H9 (cell line): ENCODE data around the gene NFASC. TPM values are rescaled to one million over a fixed set of nuclear protein-coding genes. Genes with fewer than 3 reads are reported as not detected.

Experiments used
- DNase-seq: peaks from one replicate; pipeline ENCODE4 v3.0.0-alpha.2; 2017
- H2AFZ ChIP-seq: one replicate; pipeline ENCODE4 v1.6.1; 2013; ENCODE audit warnings: mild to moderate bottlenecking, low read length, control low read depth, moderate library complexity
- H2AK5ac ChIP-seq: 2 replicates; pipeline ENCODE4 v1.6.1; 2013; ENCODE audit warnings: low read length, control low read depth, mixed read lengths; ENCODE audit not compliant: insufficient read length
- H2BK120ac ChIP-seq: one replicate; pipeline ENCODE4 v1.6.1; 2013; ENCODE audit warnings: low read depth, mild to moderate bottlenecking, low read length, control low read depth, inconsistent platforms; ENCODE audit not compliant: poor library complexity, severe bottlenecking
- H2BK12ac ChIP-seq: 2 replicates; pipeline ENCODE4 v1.6.1; 2013; ENCODE audit warnings: low read length, control low read depth, mixed read lengths, low read depth; ENCODE audit not compliant: insufficient read length
- H2BK15ac ChIP-seq: 2 replicates; pipeline ENCODE4 v1.6.1; 2013; ENCODE audit warnings: low read depth, low read length, control low read depth
- H2BK20ac ChIP-seq: one replicate; pipeline ENCODE4 v1.6.1; 2013; ENCODE audit warnings: low read depth, mild to moderate bottlenecking, low read length, control low read depth, inconsistent platforms; ENCODE audit not compliant: poor library complexity, severe bottlenecking
- H2BK5ac ChIP-seq: 2 replicates; pipeline ENCODE4 v1.6.1; 2013; ENCODE audit warnings: low read length, control low read depth, mixed read lengths; ENCODE audit not compliant: insufficient read length
- H3K14ac ChIP-seq: 2 replicates; pipeline ENCODE4 v1.6.1; 2013; ENCODE audit warnings: low read length, control low read depth; ENCODE audit not compliant: insufficient read depth
- H3K18ac ChIP-seq: 2 replicates; pipeline ENCODE4 v1.6.1; 2013; ENCODE audit warnings: low read depth, mild to moderate bottlenecking, mixed read lengths, low read length, control low read depth; ENCODE audit not compliant: insufficient read length
- H3K23ac ChIP-seq: 2 replicates; pipeline ENCODE4 v1.6.1; 2013; ENCODE audit warnings: low read length, control low read depth, mixed read lengths, low read depth; ENCODE audit not compliant: insufficient read length
- H3K23me2 ChIP-seq: 2 replicates; pipeline ENCODE4 v1.6.1; 2013; ENCODE audit warnings: low read depth, mild to moderate bottlenecking, mixed read lengths, low read length, control low read depth; ENCODE audit not compliant: insufficient read length, poor library complexity, severe bottlenecking
- H3K27ac ChIP-seq: 2 replicates; pipeline ENCODE4 v1.5.1; 2013; ENCODE audit warnings: low read length, control low read depth, mixed read lengths, low read depth; ENCODE audit not compliant: insufficient read length
- H3K27me3 ChIP-seq: 2 replicates; pipeline ENCODE4 v1.6.1; 2013; ENCODE audit warnings: low read length, control low read depth, inconsistent platforms; ENCODE audit not compliant: insufficient read depth
- H3K4ac ChIP-seq: 2 replicates; pipeline ENCODE4 v1.6.1; 2013; ENCODE audit warnings: low read depth, mild to moderate bottlenecking, control low read depth, inconsistent platforms, low read length, moderate library complexity
- H3K4me1 ChIP-seq: 2 replicates; pipeline ENCODE4 v1.6.1; 2013; ENCODE audit warnings: low read length, control low read depth, inconsistent platforms; ENCODE audit not compliant: insufficient read depth
- H3K4me2 ChIP-seq: 2 replicates; pipeline ENCODE4 v1.6.1; 2013; ENCODE audit warnings: low read length, control low read depth, mixed read lengths; ENCODE audit not compliant: insufficient read length, insufficient read depth
- H3K56ac ChIP-seq: 2 replicates; pipeline ENCODE4 v1.6.1; 2013; ENCODE audit warnings: low read depth, mild to moderate bottlenecking, mixed read lengths, low read length, control low read depth; ENCODE audit not compliant: insufficient read length
- H3K79me1 ChIP-seq: 2 replicates; pipeline ENCODE4 v1.6.1; 2013; ENCODE audit warnings: low read depth, mild to moderate bottlenecking, moderate library complexity, low read length, control low read depth, inconsistent platforms; ENCODE audit not compliant: insufficient read depth, poor library complexity, severe bottlenecking
- H3K79me2 ChIP-seq: 2 replicates; pipeline ENCODE4 v1.6.1; 2013; ENCODE audit warnings: low read length, control low read depth, inconsistent platforms; ENCODE audit not compliant: insufficient read depth
- H3K9ac ChIP-seq: 2 replicates; pipeline ENCODE4 v1.6.1; 2013; ENCODE audit warnings: low read length, control low read depth, mixed read lengths; ENCODE audit not compliant: insufficient read length; ENCODE audit errors: extremely low read depth
- H3K9me3 ChIP-seq: one replicate; pipeline ENCODE4 v1.6.1; 2013; ENCODE audit warnings: low read depth, low read length, inconsistent platforms; ENCODE audit not compliant: control insufficient read depth
- H3T11ph ChIP-seq: one replicate; pipeline ENCODE4 v1.6.1; 2013; ENCODE audit warnings: mild to moderate bottlenecking, low read length, control low read depth, inconsistent platforms
- H4K20me1 ChIP-seq: one replicate; pipeline ENCODE4 v1.6.1; 2013; ENCODE audit not compliant: control insufficient read depth, insufficient read length, insufficient read depth
- H4K5ac ChIP-seq: 2 replicates; pipeline ENCODE4 v1.6.1; 2013; ENCODE audit warnings: low read depth, mild to moderate bottlenecking, mixed read lengths, low read length, control low read depth; ENCODE audit not compliant: insufficient read length
- H4K8ac ChIP-seq: replicated peaks from 2 replicates; pipeline ENCODE4 v1.6.1; 2013; ENCODE audit warnings: low read length, control low read depth, mixed read lengths, low read depth; ENCODE audit not compliant: insufficient read length
- H4K91ac ChIP-seq: 2 replicates; pipeline ENCODE4 v1.6.1; 2013; ENCODE audit warnings: low read depth, mild to moderate bottlenecking, moderate library complexity, mixed read lengths, low read length, control low read depth; ENCODE audit not compliant: insufficient read length
- H3K27ac Mint-ChIP-seq, 3 experiments: 2 replicates in 2 of 3; 3 replicates in 1 of 3; pipeline ENCODE4 v1.8.0; 2020 to 2021; ENCODE audit warnings: mixed read lengths in 3 of 3, mild to moderate bottlenecking in 1 of 3, moderate library complexity in 1 of 3
- H3K27me3 Mint-ChIP-seq: 2 replicates; pipeline ENCODE4 v1.8.0; 2021; ENCODE audit warnings: low read depth, mild to moderate bottlenecking, moderate library complexity, mixed read lengths
- H3K36me3 Mint-ChIP-seq, 3 experiments: 2 replicates in 2 of 3; 3 replicates in 1 of 3; pipeline ENCODE4 v1.8.0; 2020 to 2021; ENCODE audit warnings: low read depth in 3 of 3, mixed read lengths in 3 of 3; ENCODE audit not compliant: insufficient read depth in 1 of 3
- H3K4me1 Mint-ChIP-seq, 2 experiments: 2 replicates each; pipeline ENCODE4 v1.8.0; 2020; ENCODE audit warnings: mixed read lengths in 2 of 2
- H3K4me3 Mint-ChIP-seq, 2 experiments: 2 replicates in 1 of 2; 3 replicates in 1 of 2; pipeline ENCODE4 v1.8.0; 2020 to 2021; ENCODE audit warnings: mild to moderate bottlenecking in 2 of 2, mixed read lengths in 2 of 2, moderate library complexity in 1 of 2
- H3K9me3 Mint-ChIP-seq, 2 experiments: 2 replicates in 1 of 2; 3 replicates in 1 of 2; pipeline ENCODE4 v1.8.0; 2020; ENCODE audit warnings: mild to moderate bottlenecking in 2 of 2, mixed read lengths in 2 of 2, moderate library complexity in 1 of 2
- CTCF ChIP-seq: fragments of 200-600 bp; sonication (generic); conservative IDR thresholded peaks from 3 replicates; pipeline ENCODE4 v1.8.0; 2021; ENCODE audit warnings: antibody characterized with exemption, mild to moderate bottlenecking
- WGBS: extraction: QIAGEN DNeasy Blood & Tissue Kit; methylation state at CpG from one replicate; pipeline ENCODE4 v1.1.7; 2013; ENCODE audit warnings: missing lambda C conversion rate, low lambda C conversion rate, mixed read lengths; ENCODE audit not compliant: insufficient read length; ENCODE audit errors: extremely low coverage; 5-methylcytosine and 5-hydroxymethylcytosine counted together
- total RNA-seq: library from RNA; stranded (reverse); gene quantifications from 2 replicates; pipeline ENCODE4 v1.2.1, GENCODE V29; 2021

NFASC gene
- total RNA-seq, 1 experiment from 2014 or later = 5.0 TPM

- H4K5ac ChIP-seq = no peak overlapping the region
- H3K27ac ChIP-seq = no peak overlapping the region
- H3K9me3 ChIP-seq = no peaks in the 10 kb centered on the region
- no peak overlapping the region for H2BK20ac ChIP-seq
- no peaks in the 10 kb centered on the region for H3K79me1 ChIP-seq
- no peak overlapping the region for H2BK12ac ChIP-seq
- Mint-ChIP-seq H3K4me1 (peaks cover 60 to 63% of the 10 kb centered on the region in 2 experiments), H3K9me3 (peaks cover 4 to 8% of the 10 kb centered on the region in 2 experiments; a peak in 4 of 5 replicates), H3K36me3 (peaks cover 0 to 10% (median 2%) of the 10 kb centered on the region in 3 experiments; a peak in 5 of 7 replicates), H3K27ac (no peak overlapping the region; a peak in 2 of 7 replicates), H3K4me3 (no peak overlapping the region), H3K27me3 (no peaks in the 10 kb centered on the region)
- H3K56ac ChIP-seq = no peak overlapping the region
- no peak overlapping the region for H3K23ac ChIP-seq
- H3K4ac ChIP-seq = no peak overlapping the region
- H3K18ac ChIP-seq = no peak overlapping the region
- H2AK5ac ChIP-seq = no peak overlapping the region
- H3K14ac ChIP-seq = no peak overlapping the region
- H3K79me2 ChIP-seq = no peaks in the 10 kb centered on the region
- no peak for DNase-seq
- no peaks in the 10 kb centered on the region for H4K20me1 ChIP-seq
- no peak overlapping the region for H4K91ac ChIP-seq
- H3K27me3 ChIP-seq = no peaks in the 10 kb centered on the region
- no CpG with 5 or more reads among the region's 7 CpGs for WGBS
- no peak overlapping the region for H2AFZ ChIP-seq
- peaks cover 24% of the 10 kb centered on the region for H3K4me1 ChIP-seq
- H2BK5ac ChIP-seq = no peak overlapping the region
- no peaks in the 10 kb centered on the region for H3K23me2 ChIP-seq
- no peak overlapping the region for H3T11ph ChIP-seq
- no peak overlapping the region for H4K8ac ChIP-seq
- no peak for TF ChIP-seq CTCF
- no peak overlapping the region for H2BK15ac ChIP-seq
- no peak overlapping the region for H3K4me2 ChIP-seq
- no peak overlapping the region for H3K9ac ChIP-seq
- H2BK120ac ChIP-seq = no peak overlapping the region
These were observed 50.3 kb downstream of the NFASC start for GRCh38 chr1:204920967-204921366.
